Nephron (organoid): ENCODE results near the gene FAM168A.

Source experiments
- H3K27ac Mint-ChIP-seq, 3 experiments: 2 replicates each; pipeline ENCODE4 v1.8.0; 2020; ENCODE audit warnings: mixed read lengths in 3 of 3, mild to moderate bottlenecking in 2 of 3, moderate library complexity in 1 of 3
- H3K27me3 Mint-ChIP-seq: 2 replicates; pipeline ENCODE4 v1.8.0; 2021; ENCODE audit warnings: low read depth, mild to moderate bottlenecking, moderate library complexity, mixed read lengths
- H3K36me3 Mint-ChIP-seq: 2 replicates; pipeline ENCODE4 v1.8.0; 2020; ENCODE audit warnings: low read depth, mixed read lengths
- H3K4me1 Mint-ChIP-seq: 2 replicates; pipeline ENCODE4 v1.8.0; 2020; ENCODE audit warnings: mixed read lengths
- H3K4me3 Mint-ChIP-seq, 3 experiments: 2 replicates each; pipeline ENCODE4 v1.8.0; 2020; ENCODE audit warnings: mild to moderate bottlenecking in 3 of 3, mixed read lengths in 3 of 3, moderate library complexity in 2 of 3
- H3K9me3 Mint-ChIP-seq: 2 replicates; pipeline ENCODE4 v1.8.0; 2020; ENCODE audit warnings: mixed read lengths
- TF ChIP-seq, protein P1 (sequence below), 3 experiments: fragments of 200-600 bp; sonication (generic); IDR thresholded peaks; one replicate each; pipeline ENCODE4 v1.5.0; 2021; ENCODE audit warnings: antibody characterized with exemption in 3 of 3; ENCODE audit not compliant: unreplicated experiment in 3 of 3

FAM168A gene

GRCh38 chr11:73384531-73384871 is 213.4 kb downstream of the FAM168A start:
- Mint-ChIP-seq H3K9me3 (no peaks in the 10 kb centered on the region), H3K27me3 (peaks cover 4% of the 10 kb centered on the region), H3K36me3 (no peaks in the 10 kb centered on the region), H3K4me3 (no peak overlapping the region), H3K27ac (peak overlapping the region in 2 of 3 experiments; percentile 65 to 70), H3K4me1 (peaks cover 50% of the 10 kb centered on the region)
- TF ChIP-seq, protein P1, sequence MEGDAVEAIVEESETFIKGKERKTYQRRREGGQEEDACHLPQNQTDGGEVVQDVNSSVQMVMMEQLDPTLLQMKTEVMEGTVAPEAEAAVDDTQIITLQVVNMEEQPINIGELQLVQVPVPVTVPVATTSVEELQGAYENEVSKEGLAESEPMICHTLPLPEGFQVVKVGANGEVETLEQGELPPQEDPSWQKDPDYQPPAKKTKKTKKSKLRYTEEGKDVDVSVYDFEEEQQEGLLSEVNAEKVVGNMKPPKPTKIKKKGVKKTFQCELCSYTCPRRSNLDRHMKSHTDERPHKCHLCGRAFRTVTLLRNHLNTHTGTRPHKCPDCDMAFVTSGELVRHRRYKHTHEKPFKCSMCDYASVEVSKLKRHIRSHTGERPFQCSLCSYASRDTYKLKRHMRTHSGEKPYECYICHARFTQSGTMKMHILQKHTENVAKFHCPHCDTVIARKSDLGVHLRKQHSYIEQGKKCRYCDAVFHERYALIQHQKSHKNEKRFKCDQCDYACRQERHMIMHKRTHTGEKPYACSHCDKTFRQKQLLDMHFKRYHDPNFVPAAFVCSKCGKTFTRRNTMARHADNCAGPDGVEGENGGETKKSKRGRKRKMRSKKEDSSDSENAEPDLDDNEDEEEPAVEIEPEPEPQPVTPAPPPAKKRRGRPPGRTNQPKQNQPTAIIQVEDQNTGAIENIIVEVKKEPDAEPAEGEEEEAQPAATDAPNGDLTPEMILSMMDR (IDR thresholded peaks at IDR 0.05; ENCODE audit: unreplicated experiment in 3 of 3): no peak

DNA sequence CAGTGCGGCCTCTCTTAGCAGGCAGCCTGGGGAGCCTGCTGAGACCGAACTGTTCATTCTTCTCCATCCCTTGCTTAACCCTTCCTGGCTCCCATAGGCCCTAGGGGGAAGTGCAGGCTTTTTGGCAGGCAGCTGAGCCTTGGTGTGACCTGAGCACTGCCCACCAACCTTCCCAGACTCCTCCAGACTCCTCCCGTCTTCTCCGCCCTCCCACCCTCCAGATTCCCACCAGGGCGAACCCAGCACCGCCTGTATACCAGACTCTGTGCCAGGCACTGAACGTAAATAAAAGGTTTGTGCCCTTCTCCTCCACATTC is 213.8 kb downstream of the FAM168A start:
- Mint-ChIP-seq H3K27me3 (peaks cover 5% of the 10 kb centered on the region), H3K9me3 (no peaks in the 10 kb centered on the region), H3K36me3 (no peaks in the 10 kb centered on the region), H3K4me3 (no peak overlapping the region), H3K4me1 (peaks cover 50% of the 10 kb centered on the region), H3K27ac (peak overlapping the region in 2 of 3 experiments; percentile 65 to 70)
- TF ChIP-seq, protein P1 (IDR thresholded peaks at IDR 0.05; ENCODE audit: unreplicated experiment in 3 of 3): no peak

DNA sequence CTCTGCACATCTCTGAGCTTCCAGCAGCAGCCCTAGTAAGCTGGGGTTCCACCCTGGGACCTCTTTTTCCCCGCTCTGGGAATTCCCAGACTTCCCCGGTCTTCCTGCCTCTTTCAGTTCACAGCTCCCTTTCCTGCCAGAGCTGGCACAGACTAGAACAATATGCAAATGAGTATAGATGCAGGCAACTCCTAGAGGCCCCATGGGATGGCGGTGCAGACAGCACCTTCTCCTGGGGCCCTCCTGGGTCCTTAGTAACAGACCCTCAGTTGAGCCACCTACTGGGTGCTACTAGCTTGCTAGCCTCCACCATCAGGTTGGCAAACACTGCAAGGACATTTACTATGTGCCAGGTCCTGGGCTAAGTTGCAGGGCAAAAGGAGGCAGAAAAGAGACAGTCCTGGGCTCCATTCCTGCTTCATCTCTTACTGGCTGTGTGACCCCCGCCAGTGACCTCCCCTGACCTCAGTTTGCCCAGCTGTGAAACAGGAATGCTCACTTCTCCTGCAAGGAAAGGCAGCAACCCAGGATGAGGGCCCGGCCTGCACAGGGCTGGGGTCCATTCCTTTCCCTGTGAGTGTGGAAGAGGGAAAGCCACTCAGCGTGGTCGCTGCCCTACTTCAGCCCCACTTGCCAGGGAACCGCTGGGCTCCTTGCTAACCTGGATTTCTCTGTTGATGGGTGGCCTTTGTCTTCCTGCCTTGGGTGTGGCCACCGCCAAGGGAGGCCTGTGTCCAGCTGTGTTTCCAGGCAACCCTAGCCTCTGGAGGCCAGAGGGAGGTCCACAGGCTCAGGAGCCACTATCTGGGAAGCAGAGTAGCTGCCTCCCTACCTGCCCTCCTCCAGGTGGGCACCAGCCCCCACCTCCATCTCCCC is 214.4 kb downstream of the FAM168A start:
- peak overlapping the region in 1 of 3 experiments; percentile 6 for H3K4me3 Mint-ChIP-seq
- H3K27ac Mint-ChIP-seq: peak overlapping the region; percentile 61 to 83 (median 65)
- no peaks in the 10 kb centered on the region for H3K36me3 Mint-ChIP-seq
- H3K9me3 Mint-ChIP-seq: no peaks in the 10 kb centered on the region
- peaks cover 53% of the 10 kb centered on the region for H3K4me1 Mint-ChIP-seq
- H3K27me3 Mint-ChIP-seq: peaks cover 5% of the 10 kb centered on the region
- TF ChIP-seq, protein P1 (IDR thresholded peaks at IDR 0.05; ENCODE audit: unreplicated experiment in 3 of 3): no peak

- peaks cover 53% of the 10 kb centered on the region for H3K4me1 Mint-ChIP-seq
- no peaks in the 10 kb centered on the region for H3K9me3 Mint-ChIP-seq
- TF ChIP-seq, protein P1 (IDR thresholded peaks at IDR 0.05; ENCODE audit: unreplicated experiment in 3 of 3): no peak
- peaks cover 8% of the 10 kb centered on the region for H3K27me3 Mint-ChIP-seq
- H3K36me3 Mint-ChIP-seq: no peaks in the 10 kb centered on the region
- H3K27ac Mint-ChIP-seq: peak overlapping the region in 1 of 3 experiments; percentile 65
- no peak overlapping the region for H3K4me3 Mint-ChIP-seq
These were observed 215.2 kb downstream of the FAM168A start for GRCh38 chr11:73382747-73383146.

DNA sequence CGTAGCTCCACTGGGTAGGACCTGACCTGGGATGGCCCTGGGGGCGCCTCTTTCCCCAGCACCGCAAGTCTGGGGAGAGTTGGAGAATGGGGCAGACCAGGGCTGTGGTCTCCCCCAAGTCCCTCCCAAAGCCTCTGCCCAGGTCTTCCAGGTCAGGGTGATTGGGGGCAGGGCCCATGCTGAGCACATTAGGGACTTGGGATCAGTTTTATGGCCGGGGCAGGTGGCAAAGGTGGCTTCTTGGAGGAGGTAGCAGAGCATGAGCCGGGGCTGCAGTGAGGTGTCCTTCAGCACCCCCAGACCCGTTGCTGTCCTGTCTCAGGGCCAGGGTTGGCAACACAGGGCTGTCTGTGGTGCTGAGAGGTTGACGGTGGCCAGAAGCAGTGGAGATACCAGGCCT is 215.7 kb downstream of the FAM168A start:
- Mint-ChIP-seq H3K27ac (no peak overlapping the region), H3K27me3 (peaks cover 9% of the 10 kb centered on the region), H3K4me1 (peaks cover 49% of the 10 kb centered on the region), H3K9me3 (no peaks in the 10 kb centered on the region), H3K4me3 (no peak overlapping the region), H3K36me3 (no peaks in the 10 kb centered on the region)
- TF ChIP-seq, protein P1 (IDR thresholded peaks at IDR 0.05; ENCODE audit: unreplicated experiment in 3 of 3): no peak

- Mint-ChIP-seq H3K4me3 (no peak overlapping the region), H3K27me3 (peaks cover 9% of the 10 kb centered on the region), H3K4me1 (peaks cover 51% of the 10 kb centered on the region), H3K36me3 (no peaks in the 10 kb centered on the region), H3K27ac (no peak overlapping the region), H3K9me3 (no peaks in the 10 kb centered on the region)
- TF ChIP-seq, protein P1 (IDR thresholded peaks at IDR 0.05; ENCODE audit: unreplicated experiment in 3 of 3): no peak
These were observed 216.3 kb downstream of the FAM168A start for GRCh38 chr11:73381589-73381988.
